ENCODE results near the gene P2RY12.

P2RY12 gene

DNA sequence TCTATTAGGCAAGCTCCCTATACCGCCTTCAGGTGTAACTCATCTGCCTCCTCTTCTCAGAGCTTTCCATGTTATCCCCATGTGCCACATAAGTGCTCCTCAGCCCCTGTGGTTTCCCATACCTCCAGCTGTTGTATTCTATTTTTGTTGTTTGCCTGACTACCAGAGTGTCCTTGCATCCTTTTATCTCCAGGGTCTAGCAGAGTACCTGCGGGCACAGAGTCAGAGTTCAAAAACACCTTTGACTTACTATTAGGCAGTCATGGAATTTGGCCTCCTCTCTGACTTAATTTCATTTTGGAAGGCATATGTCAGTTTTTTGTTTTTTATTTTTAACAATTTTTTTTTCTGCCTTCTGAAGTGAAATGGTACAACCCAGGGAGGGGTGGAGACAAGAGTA, 75.0 kb downstream of the P2RY12 start:
- no peak for DNase-seq (ENCODE audit: extremely low read depth in 1 of 2, low read depth in 1 of 2)

DNA sequence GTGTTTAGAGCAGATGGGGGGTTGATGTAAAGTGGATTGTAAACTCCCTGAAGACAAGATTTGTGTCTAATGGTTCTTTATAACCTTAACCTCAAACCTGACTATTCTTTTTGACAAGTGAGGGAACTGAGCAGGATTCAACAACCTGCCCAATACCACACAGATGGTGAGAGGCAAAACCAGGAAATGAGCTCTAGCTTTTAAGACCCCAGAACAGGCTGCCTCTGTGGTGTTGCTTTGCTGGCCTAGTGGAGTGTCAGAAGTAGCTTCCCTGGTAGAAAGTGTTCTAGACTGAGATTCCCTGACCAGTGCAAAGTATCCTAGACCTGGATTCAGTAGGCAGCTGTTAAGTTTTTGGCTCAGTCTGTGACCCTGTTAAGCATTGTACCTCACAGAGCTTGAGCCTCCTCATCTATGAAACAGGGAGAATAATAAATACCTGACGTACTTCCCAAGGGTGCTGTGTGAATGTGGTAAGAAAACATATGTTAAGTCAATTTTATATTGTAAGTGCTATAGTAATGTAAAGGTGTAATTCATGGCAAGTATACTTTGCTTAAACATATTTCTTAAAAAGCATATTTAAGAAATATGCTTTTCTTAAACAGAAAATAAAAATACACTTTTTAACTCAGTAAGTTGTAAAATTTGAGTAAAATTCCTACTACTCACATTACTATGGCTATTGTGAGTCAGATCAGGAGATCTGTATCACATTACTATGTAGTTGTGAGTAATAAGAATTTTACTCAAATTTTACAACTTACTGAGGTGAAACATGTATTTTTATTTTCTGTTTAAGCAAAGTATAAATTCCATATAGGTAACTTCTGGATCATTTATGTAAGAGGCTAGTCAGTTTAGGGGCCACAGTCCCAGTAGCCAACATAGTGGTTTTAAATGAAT, 76.7 kb downstream of the P2RY12 start:
- DNase-seq (ENCODE audit: extremely low read depth in 1 of 2, low read depth in 1 of 2): no peak

DNA sequence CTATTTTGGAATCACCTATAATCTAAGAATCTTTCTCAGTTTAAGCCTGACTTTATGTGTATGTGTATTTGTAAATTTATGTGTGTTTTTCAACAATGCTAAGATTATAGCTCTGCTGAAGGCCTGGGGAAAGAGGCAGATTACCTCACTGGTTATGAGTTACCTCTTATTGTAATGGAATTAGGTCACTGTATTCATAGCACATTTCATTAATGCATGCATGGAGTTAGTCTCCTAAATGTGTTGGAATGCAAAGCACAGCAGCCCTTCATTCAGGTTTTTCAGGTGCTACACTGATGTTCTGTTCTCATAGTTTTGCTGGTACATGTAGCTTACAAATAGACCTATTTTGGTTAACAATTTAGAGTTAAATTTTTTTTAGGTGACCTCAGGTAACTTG, 77.4 kb downstream of the P2RY12 start:
- DNase-seq (ENCODE audit: extremely low read depth in 1 of 2, low read depth in 1 of 2): no peak

DNA sequence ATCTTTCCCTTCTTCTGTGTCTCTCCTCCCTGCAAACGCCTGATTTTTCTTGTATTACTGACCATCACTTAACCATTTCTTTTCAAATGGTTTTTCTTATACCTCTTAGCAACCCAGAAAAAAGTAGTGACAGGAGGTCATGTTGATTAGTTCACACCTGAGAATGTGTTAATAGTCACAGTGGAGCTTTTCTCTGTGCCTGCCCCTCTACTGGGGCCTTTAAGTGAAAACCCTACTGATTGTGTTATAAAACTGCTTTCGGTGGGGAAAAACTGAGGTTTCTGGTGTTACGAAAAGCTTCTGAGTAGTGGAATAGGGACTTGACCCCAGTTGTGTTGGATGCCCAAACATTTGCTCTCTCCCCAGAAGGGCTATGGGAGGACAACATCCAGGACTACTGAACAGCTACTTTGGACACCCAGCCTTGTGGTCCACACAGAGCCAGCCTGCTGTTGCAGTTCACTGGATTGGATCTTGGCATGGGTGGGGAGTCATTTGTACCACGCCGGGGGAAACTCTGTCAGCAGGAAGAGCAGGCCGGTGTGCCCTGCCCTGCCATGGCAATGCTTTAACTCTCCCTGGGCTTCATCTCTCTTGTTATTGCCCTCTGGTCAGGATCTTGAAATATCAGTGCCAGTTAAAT, 78.3 kb downstream of the P2RY12 start:
- DNase-seq (ENCODE audit: extremely low read depth in 1 of 2, low read depth in 1 of 2): no peak

DNA sequence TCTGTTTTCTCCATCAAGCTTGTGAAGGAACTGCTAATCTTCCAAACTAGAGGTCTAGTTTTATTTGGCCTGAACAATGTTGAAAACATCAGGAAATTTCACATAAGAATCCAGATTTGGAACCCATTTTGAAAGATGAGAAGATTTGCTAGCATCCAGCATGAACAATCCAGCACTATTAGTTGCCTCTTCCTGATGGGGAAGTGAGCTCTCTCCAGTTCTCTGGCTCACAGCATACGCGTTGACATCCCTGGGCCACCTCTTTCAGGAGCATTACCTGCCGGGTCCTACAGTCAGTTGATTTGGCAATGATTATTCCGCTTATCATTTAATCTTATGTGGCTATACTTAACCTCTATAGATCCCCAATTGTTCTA, 78.8 kb downstream of the P2RY12 start:
- no peak for DNase-seq (ENCODE audit: extremely low read depth in 1 of 2, low read depth in 1 of 2)

DNA sequence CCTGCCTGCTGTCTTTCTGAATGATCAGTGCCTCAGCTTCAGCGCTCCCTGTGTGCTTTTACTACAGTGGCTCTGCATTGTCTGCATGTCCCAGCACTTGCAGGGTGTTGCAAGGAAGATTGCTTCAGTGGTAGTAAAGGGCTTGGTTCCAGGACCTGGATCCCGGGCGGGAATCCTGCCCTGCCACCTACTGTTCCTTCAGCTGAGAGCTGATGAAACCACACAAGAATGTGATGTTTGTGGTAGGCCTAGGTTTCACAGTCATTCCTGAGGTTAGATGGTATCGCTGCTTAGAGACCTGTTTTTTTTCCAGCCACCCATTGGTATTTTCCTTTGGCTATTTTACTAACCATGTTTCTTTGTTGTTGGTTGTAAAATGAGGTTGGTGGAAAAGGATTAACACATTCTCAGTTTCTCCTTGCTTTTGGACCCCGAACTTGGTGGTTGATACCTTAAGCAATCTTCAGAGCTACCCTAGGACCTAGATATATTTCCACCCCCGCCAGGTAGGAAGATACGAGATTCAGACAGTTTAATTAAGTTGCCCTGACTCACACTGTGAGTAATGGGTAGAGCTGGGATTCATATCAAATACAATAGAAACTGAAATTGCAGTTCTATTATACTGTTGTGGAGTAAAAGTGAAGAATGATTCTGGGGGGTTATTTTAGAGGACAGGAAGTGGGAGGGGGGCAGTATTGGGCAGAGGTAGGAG, 79.3 kb downstream of the P2RY12 start:
- DNase-seq (ENCODE audit: extremely low read depth in 1 of 2, low read depth in 1 of 2): peak in 1 of 2 donors; percentile 34

DNA sequence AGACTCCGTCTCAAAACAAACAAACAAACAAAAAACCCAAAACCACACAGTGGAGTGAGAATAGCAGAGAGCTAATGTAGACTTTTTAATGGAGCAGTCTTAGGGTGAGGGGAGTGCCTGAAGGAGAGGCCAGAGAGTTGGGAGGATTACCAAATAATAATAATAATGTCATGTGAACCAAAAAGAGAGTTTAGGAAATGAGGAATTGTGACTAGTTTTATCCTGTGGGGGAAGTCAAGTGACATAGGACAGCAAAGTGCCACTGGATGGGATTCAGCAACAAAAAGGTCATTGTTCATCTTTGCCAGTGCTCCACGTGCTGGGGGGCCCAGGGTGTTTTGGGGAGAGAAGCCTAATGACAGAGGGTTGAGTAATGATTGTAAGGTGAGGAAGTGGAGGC, 80.8 kb downstream of the P2RY12 start:
- DNase-seq (ENCODE audit: extremely low read depth in 1 of 2, low read depth in 1 of 2): no peak

DNA sequence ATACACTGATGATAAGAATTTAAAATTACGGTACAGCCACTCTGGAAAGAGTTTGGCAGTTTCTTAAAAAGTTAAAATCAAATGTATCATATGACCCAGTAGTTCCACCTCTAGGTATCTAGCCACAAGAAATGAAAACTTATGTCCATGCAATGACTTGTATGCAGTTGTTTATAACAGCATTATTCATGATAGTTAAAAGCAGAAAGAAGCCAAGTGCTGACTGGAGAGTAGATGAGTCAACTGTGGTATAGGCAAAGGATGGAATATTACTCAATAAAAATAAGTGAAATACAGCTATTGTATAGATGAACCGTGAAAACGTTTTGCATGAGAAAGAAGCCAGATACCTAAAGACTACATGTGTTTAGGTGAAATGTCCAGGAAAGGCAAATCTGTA, 82.8 kb downstream of the P2RY12 start:
- DNase-seq (ENCODE audit: extremely low read depth in 1 of 2, low read depth in 1 of 2): no peak

DNA sequence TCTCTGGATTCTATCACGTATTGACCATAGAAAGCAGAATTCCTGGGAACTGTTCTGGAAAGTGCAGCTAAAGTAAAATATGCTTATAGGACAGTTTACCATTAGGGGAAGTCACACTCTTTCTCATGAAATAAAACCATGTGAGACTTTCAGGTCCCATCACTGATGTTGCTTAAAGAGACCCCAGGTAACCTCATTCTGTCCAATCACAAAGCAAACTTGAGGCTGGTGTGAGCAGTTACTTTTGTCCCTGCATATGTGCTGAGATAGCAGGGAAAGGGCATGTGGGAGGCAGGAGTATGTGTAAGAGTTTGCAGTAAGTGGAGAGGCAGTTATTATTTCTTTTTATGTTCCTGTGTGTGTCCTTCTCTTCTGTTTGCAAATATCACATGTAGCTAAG, 84.0 kb downstream of the P2RY12 start:
- DNase-seq (ENCODE audit: extremely low read depth in 1 of 2, low read depth in 1 of 2): no peak

DNA sequence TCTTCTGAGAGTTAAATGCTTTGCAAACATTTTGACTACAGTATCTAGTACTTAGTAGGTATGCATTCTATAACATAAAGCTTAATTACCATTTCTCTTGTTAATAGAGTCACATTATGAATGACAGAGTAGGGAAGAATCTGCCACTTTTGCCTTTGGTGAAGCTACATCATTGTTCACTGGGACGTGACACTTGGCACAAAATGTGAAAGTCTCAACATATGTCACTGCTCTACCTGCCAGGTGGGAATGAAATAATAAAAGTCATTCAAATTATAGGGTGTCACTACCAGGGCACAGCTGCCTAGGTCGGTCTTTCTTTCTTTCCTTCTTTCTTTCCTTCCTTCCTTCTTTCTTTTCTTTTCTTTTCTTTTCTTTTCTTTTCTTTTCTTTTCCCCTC, 85.5 kb downstream of the P2RY12 start:
- DNase-seq (ENCODE audit: extremely low read depth in 1 of 2, low read depth in 1 of 2): no peak

DNA sequence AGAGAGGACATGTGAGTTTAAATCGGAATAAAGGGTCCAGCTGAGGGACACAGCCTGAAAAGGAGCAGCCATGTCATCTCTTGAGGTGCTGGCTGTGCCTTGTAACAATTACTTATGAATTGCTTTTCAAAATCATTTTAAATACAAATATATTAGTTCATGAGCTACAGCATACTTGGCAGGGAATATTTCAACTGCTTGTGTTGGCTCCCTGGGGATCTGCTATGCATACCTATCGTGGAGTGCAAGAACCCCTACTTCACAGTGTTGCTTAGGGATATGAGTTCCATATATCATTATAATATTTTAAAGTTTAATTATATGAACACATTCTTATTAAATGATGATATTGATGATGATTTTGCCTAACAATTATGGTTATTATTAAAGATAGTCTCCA, 87.1 kb downstream of the P2RY12 start:
- no peak for DNase-seq (ENCODE audit: extremely low read depth in 1 of 2, low read depth in 1 of 2)

DNA sequence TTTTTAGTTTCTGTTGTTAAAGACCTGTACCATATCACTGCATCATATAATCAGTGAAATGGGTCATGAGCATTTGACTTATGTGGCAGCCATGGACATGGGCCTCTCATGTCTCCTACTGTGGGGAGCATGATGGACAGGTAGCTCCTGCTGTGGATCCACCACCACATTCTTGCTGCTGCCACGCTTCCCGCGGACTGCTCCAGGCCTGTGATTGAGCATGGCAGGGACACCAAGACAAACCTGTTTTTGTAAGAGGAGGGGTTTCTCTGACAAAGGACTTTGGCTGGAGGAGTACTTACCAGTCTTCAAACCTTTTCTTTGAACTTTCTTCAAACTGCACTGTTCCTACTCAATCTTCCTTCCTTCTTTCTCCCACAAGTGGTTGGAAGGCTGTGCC, 88.3 kb downstream of the P2RY12 start:
- DNase-seq (ENCODE audit: extremely low read depth in 1 of 2, low read depth in 1 of 2): no peak

DNA sequence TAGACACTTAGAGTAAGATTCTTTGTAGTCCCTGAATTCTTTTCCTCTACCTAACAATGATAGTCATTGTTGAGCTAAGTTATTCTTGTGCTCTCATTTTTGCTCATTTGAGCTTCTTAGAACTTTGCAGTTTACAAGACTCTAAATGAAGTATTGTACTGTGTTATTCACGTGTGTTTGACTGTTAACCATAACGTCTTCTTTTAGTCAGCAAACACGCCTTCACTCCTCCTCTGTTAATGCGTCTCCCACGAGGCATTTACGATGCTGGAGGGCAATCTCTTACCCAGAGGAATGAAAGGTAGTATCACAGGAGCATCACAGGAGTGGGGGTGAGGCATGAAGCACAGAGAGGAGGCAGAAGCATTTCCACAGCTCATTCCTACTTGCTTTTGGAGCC, 91.4 kb downstream of the P2RY12 start:
- no peak for DNase-seq (ENCODE audit: extremely low read depth in 1 of 2, low read depth in 1 of 2)

DNA sequence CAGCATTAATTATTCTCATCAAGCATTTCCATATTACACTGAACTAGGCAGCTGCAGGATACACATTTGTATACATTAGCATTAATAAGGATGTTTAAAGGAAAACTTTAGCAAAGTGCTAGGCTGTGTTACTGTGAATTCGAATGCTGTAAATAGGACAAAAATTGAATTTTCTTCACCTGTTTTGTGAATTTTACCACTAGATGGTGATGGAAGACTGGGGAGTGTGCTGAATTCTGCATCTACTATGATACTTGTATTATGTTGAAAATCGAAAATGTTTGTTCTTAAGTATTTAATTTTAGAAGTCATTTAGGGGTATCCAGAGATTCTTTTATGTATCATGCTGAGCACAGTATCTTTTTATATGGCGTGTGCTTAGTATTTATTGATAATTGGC, 93.9 kb downstream of the P2RY12 start:
- DNase-seq (ENCODE audit: extremely low read depth in 1 of 2, low read depth in 1 of 2): no peak

DNA sequence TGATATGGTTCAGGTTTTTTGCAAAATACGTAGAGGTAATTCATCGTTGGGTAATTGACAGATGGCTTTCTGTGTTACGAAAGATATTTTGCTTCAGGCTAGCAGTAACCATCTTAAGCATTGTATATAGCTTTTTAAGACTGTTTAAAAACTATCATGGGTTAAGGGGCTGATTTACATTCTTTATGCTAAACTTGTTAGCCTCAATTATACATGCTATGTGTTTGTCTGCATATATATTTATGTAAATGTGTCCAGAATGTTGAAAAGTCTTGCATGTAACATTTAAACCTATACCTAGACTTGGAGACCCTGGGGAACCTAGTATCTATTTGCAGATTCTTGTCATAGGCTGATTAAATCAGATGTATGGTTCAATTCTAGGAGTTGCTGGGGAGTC, 95.1 kb downstream of the P2RY12 start:
- no peak for DNase-seq (ENCODE audit: extremely low read depth in 1 of 2, low read depth in 1 of 2)
